ENCODE results near the gene RAD50. TPM values are rescaled to one million over a fixed set of nuclear protein-coding genes. Genes with fewer than 3 reads are reported as not detected.
"Not testable (repeated sequence)": the region's sequence is repeated elsewhere in the genome, so short reads cannot be mapped to it uniquely, and the experiment has no call there.

The RAD50 gene
- total RNA-seq, 4 donors from 2014 or later, result 24.0 to 39.9 (median 29.3) TPM

DNA sequence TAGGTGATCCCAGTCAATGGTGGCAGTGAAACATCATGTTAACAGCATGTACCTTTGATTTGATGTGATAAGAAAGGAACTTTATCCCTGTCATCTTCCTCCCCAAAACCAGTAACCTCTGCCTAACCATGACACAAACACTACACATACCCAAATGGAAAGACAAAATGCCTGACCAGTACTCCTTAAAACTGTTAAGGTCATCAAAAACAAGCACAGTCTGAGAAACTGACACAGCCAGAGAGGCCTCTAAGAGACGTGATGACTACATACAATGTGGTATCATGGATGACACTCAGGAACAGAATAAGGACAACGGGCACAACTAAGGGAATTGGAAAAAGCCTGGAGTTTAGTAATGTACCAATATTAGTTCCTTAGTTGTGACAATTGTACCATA, 9.5 kb upstream of the RAD50 start:
- Histone ChIP-seq H3K4me3 (no peak overlapping the region), H3K27me3 (no peaks in the 10 kb centered on the region), H3K27ac (replicated peaks in 1 of 4) (no peak overlapping the region), H3K4me1 (no peaks in the 10 kb centered on the region), H3K36me3 (no peaks in the 10 kb centered on the region), H3K9me3 (no peaks in the 10 kb centered on the region)
- DNase-seq (ENCODE audit: extremely low spot score), result no peak
- intact Hi-C loops (cut with DNase I), result no loop called here
- TF ChIP-seq EP300 (IDR thresholded peaks at IDR 0.05), result no peak
- TF ChIP-seq, protein P1, sequence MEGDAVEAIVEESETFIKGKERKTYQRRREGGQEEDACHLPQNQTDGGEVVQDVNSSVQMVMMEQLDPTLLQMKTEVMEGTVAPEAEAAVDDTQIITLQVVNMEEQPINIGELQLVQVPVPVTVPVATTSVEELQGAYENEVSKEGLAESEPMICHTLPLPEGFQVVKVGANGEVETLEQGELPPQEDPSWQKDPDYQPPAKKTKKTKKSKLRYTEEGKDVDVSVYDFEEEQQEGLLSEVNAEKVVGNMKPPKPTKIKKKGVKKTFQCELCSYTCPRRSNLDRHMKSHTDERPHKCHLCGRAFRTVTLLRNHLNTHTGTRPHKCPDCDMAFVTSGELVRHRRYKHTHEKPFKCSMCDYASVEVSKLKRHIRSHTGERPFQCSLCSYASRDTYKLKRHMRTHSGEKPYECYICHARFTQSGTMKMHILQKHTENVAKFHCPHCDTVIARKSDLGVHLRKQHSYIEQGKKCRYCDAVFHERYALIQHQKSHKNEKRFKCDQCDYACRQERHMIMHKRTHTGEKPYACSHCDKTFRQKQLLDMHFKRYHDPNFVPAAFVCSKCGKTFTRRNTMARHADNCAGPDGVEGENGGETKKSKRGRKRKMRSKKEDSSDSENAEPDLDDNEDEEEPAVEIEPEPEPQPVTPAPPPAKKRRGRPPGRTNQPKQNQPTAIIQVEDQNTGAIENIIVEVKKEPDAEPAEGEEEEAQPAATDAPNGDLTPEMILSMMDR (IDR thresholded peaks at IDR 0.05), result no peak
- TF ChIP-seq POLR2A (IDR thresholded peaks at IDR 0.05; ENCODE audit: low read depth), result no peak
- TF ChIP-seq POLR2AphosphoS5 (IDR thresholded peaks at IDR 0.05), result no peak
- WGBS, result 88% methylated on average over 2 of the region's 2 CpGs

DNA sequence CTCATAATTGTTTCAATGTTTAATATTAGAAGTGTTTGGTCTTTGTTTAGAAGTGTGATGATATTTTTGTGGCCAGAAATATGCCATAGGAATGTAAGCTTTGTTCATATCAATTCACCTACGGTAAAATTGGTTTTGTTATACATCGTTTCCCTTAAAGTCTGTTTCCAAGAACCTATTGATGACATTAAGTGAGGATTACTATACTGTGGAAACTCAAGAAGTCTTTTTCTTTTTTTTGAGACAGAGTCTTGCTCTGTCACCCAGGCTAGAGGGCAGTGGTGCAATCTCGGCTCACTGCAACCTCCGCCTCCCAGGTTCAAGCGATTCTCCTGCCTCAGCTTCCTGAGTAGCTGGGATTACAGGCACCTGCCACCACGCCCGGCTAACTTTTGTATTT, 7.9 kb upstream of the RAD50 start:
- DNase-seq (ENCODE audit: extremely low spot score); H3K36me3 ChIP-seq; H3K27me3 ChIP-seq; H3K4me3 ChIP-seq; H3K27ac ChIP-seq (replicated peaks in 1 of 4); H3K4me1 ChIP-seq; H3K9me3 ChIP-seq; intact Hi-C loops (cut with DNase I): not testable (repeated sequence)
- WGBS, result 94% methylated on average over 7 of the region's 7 CpGs

GRCh38 chr5:132549576-132549975, 7.2 kb upstream of the RAD50 start:
- TF ChIP-seq EP300 (IDR thresholded peaks at IDR 0.05) (no peak), POLR2A (IDR thresholded peaks at IDR 0.05; ENCODE audit: low read depth) (no peak), POLR2AphosphoS5 (IDR thresholded peaks at IDR 0.05) (no peak)
- TF ChIP-seq, protein P1 (IDR thresholded peaks at IDR 0.05), result no peak
- Histone ChIP-seq H3K36me3 (no peaks in the 10 kb centered on the region), H3K4me3 (no peak overlapping the region), H3K27me3 (no peaks in the 10 kb centered on the region), H3K9me3 (no peaks in the 10 kb centered on the region), H3K27ac (replicated peaks in 1 of 4) (no peak overlapping the region), H3K4me1 (no peaks in the 10 kb centered on the region)
- intact Hi-C loops (cut with DNase I), result no loop called here
- 83% methylated on average over 2 of the region's 2 CpGs for WGBS
- no peak for DNase-seq (ENCODE audit: extremely low spot score)

GRCh38 chr5:132556153-132556762, 519 bp upstream of the RAD50 start:
- intact Hi-C loops (cut with DNase I), result loop anchor here (5.0 kb wide), 1 partner anchor 169 kb away; no protein-coding TSS in a partner anchor
- Histone ChIP-seq H3K27me3 (peaks cover 0 to 4% (median 0%) of the 10 kb centered on the region in 4 donors), H3K4me3 (peak overlapping the region; percentile 85 to 91 (median 86)), H3K9me3 (no peaks in the 10 kb centered on the region), H3K4me1 (peaks cover 15 to 31% (median 30%) of the 10 kb centered on the region in 4 donors), H3K36me3 (peaks cover 0 to 18% (median 12%) of the 10 kb centered on the region in 4 donors), H3K27ac (replicated peaks in 1 of 4) (peak overlapping the region; percentile 87 to 96 (median 90))
- TF ChIP-seq POLR2AphosphoS5 (IDR thresholded peaks at IDR 0.05), result no peak
- no peak for TF ChIP-seq POLR2A (IDR thresholded peaks at IDR 0.05; ENCODE audit: low read depth)
- TF ChIP-seq, protein P1 (IDR thresholded peaks at IDR 0.05), result no peak
- TF ChIP-seq EP300 (IDR thresholded peaks at IDR 0.05), result no peak
- 51% methylated on average over 15 of the region's 15 CpGs for WGBS
- DNase-seq (ENCODE audit: extremely low spot score), result no peak

DNA sequence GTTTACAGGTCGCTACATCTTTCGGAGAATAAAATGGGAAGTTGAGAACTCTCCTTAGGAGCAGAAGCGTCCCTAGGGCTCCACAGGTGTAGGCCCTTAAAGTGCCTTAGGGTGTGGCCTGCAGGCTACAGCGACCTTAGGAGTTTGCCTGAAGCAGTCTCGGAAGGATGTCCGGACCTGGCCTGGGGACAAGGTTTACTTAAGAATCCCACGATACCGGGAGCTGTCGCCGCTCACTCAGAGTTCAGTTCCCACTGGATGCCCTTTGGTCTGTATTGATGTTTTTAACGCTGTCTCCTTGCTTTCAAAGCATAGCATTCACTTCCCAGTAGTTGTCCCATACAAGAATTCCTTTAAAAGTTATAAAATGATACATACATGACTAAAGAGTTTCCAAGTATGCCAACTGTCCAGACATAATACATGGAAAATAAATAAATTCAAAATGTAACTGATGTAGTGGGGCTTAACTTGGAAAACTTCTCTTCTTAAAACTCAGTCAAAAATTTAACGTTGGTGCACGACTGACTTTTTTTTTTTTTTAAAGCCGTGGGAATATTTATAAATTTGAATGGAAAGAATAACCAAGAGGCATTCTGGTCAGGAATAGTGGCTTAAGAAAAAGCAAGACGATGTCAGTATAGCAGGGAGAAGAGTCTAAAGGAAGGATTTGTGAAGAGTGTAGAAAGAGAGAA, 848 bp downstream of the RAD50 start:
- peaks cover 0 to 4% (median 0%) of the 10 kb centered on the region in 4 donors for H3K27me3 ChIP-seq
- 5% methylated on average over 15 of the region's 15 CpGs for WGBS
- H3K4me3 ChIP-seq, result peak overlapping the region; percentile 85 to 91 (median 86)
- TF ChIP-seq, protein P1 (IDR thresholded peaks at IDR 0.05), result no peak
- TF ChIP-seq POLR2AphosphoS5 (IDR thresholded peaks at IDR 0.05), result no peak
- TF ChIP-seq EP300 (IDR thresholded peaks at IDR 0.05), result no peak
- TF ChIP-seq POLR2A (IDR thresholded peaks at IDR 0.05; ENCODE audit: low read depth), result no peak
- peaks cover 15 to 31% (median 30%) of the 10 kb centered on the region in 4 donors for H3K4me1 ChIP-seq
- peak overlapping the region; percentile 87 to 96 (median 90) for H3K27ac ChIP-seq (replicated peaks in 1 of 4)
- no peak for DNase-seq (ENCODE audit: extremely low spot score)
- intact Hi-C loops (cut with DNase I), result loop anchor here (5.0 kb wide), 1 partner anchor 170 kb away; no protein-coding TSS in a partner anchor
- H3K9me3 ChIP-seq, result no peaks in the 10 kb centered on the region
- peaks cover 0 to 26% (median 14%) of the 10 kb centered on the region in 4 donors for H3K36me3 ChIP-seq

Data from esophagus muscularis mucosa (tissue), 4 donors.